Hepatocyte (in vitro differentiated cells): ENCODE measurements around the gene ASB14.

Experiments used
- EZH2phosphoT487 ChIP-seq: fragments of 200-600 bp; sonication (generic); IDR thresholded peaks from one replicate; pipeline ENCODE4 v1.6.1; 2018; ENCODE audit warnings: antibody characterized with exemption, mild to moderate bottlenecking, low read depth, moderate library complexity; ENCODE audit not compliant: unreplicated experiment, severe bottlenecking
- TF ChIP-seq, protein P1 (sequence below): fragments of 200-600 bp; sonication (generic); IDR thresholded peaks from 2 replicates; pipeline ENCODE4 v1.5.1; 2016; ENCODE audit warnings: antibody characterized with exemption, mild to moderate bottlenecking; ENCODE audit not compliant: poor library complexity

DNA sequence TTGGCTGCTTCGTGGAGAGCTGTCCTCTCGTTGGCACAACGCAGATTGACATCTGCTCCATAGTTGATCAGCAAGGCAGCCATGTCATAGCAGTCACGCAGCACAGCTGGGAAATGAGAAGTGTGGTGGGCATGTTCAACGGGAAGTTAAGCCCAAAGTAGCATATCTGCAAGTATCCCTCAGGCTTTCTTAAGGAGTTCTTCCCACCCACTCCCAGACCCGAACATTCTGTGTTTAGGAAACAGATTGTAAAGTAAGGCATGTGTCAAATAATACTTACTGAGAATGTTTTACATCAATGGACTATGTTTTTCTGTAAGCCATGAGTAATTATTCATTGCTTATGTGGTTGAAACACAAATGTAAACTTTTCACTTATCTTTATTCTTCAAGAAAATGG is 9.2 kb downstream of the ASB14 start:
- TF ChIP-seq, protein P1, sequence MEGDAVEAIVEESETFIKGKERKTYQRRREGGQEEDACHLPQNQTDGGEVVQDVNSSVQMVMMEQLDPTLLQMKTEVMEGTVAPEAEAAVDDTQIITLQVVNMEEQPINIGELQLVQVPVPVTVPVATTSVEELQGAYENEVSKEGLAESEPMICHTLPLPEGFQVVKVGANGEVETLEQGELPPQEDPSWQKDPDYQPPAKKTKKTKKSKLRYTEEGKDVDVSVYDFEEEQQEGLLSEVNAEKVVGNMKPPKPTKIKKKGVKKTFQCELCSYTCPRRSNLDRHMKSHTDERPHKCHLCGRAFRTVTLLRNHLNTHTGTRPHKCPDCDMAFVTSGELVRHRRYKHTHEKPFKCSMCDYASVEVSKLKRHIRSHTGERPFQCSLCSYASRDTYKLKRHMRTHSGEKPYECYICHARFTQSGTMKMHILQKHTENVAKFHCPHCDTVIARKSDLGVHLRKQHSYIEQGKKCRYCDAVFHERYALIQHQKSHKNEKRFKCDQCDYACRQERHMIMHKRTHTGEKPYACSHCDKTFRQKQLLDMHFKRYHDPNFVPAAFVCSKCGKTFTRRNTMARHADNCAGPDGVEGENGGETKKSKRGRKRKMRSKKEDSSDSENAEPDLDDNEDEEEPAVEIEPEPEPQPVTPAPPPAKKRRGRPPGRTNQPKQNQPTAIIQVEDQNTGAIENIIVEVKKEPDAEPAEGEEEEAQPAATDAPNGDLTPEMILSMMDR: no peak
- no peak for TF ChIP-seq EZH2phosphoT487
